ENCODE data around the gene C2CD4C. TPM values are rescaled to one million over a fixed set of nuclear protein-coding genes. Genes with fewer than 3 reads are reported as not detected.

C2CD4C gene
- total RNA-seq, 1 experiment from 2014 or later: 14.6 TPM

- no CpG with 5 or more reads among the region's 9 CpGs for WGBS (ENCODE audit: extremely low coverage, insufficient read length, low lambda C conversion rate)
- no peak overlapping the region for H3K14ac ChIP-seq (ENCODE audit: insufficient read depth, low read length)
- no peak overlapping the region for H3K27ac ChIP-seq (ENCODE audit: insufficient read length, low read depth, low read length)
- no peak overlapping the region for H3K9ac ChIP-seq (ENCODE audit: extremely low read depth, insufficient read length, low read length)
- no peak overlapping the region for H4K5ac ChIP-seq (ENCODE audit: insufficient read length, low read depth, low read length)
- no peak overlapping the region for H2BK15ac ChIP-seq (ENCODE audit: low read depth, low read length)
- no peak overlapping the region for H2BK5ac ChIP-seq (ENCODE audit: insufficient read length, low read length)
- no peak overlapping the region for H2BK20ac ChIP-seq (ENCODE audit: low read depth, low read length, poor library complexity, severe bottlenecking)
- H4K20me1 ChIP-seq (ENCODE audit: control insufficient read depth, insufficient read depth, insufficient read length): no peaks in the 10 kb centered on the region
- H3K9me3 ChIP-seq (ENCODE audit: control insufficient read depth, low read depth, low read length): no peaks in the 10 kb centered on the region
- H3K4me2 ChIP-seq (ENCODE audit: insufficient read depth, insufficient read length, low read length): no peak overlapping the region
- H3K36me3 Mint-ChIP-seq (ENCODE audit: insufficient read depth in 1 of 3, low read depth in 3 of 3): peaks cover 0 to 4% (median 2%) of the 10 kb centered on the region in 3 experiments; a peak in 3 of 7 replicates
- no peak overlapping the region for H4K91ac ChIP-seq (ENCODE audit: insufficient read length, low read depth, low read length)
- H2AFZ ChIP-seq (ENCODE audit: low read length): no peak overlapping the region
- H3K56ac ChIP-seq (ENCODE audit: insufficient read length, low read depth, low read length): no peak overlapping the region
- peaks cover 38 to 50% of the 10 kb centered on the region in 2 experiments for H3K4me1 Mint-ChIP-seq
- no peaks in the 10 kb centered on the region for H3K27me3 ChIP-seq (ENCODE audit: insufficient read depth, low read length)
- no peaks in the 10 kb centered on the region for H3K23me2 ChIP-seq (ENCODE audit: insufficient read length, low read depth, low read length, poor library complexity, severe bottlenecking)
- H2BK12ac ChIP-seq (ENCODE audit: insufficient read length, low read depth, low read length): no peak overlapping the region
- H2AK5ac ChIP-seq (ENCODE audit: insufficient read length, low read length): no peak overlapping the region
- no peak overlapping the region for H3K4ac ChIP-seq (ENCODE audit: low read depth, low read length)
- H3K79me2 ChIP-seq (ENCODE audit: insufficient read depth, low read length): no peaks in the 10 kb centered on the region
- no peak for TF ChIP-seq CTCF (conservative IDR thresholded peaks at IDR 0.05)
- H3K4me3 Mint-ChIP-seq: no peak overlapping the region
- H2BK120ac ChIP-seq (ENCODE audit: low read depth, low read length, poor library complexity, severe bottlenecking): no peak overlapping the region
- no peak for DNase-seq
- H3K27me3 Mint-ChIP-seq (ENCODE audit: low read depth): peaks cover 38% of the 10 kb centered on the region
- no peak overlapping the region for H3K23ac ChIP-seq (ENCODE audit: insufficient read length, low read depth, low read length)
- peak overlapping the region in 1 of 3 experiments; percentile 89; a peak in 1 of 7 replicates for H3K27ac Mint-ChIP-seq
- no peak overlapping the region for H3T11ph ChIP-seq (ENCODE audit: low read length)
- no peaks in the 10 kb centered on the region for H3K4me1 ChIP-seq (ENCODE audit: insufficient read depth, low read length)
- H4K8ac ChIP-seq (replicated peaks; ENCODE audit: insufficient read length, low read depth, low read length): no peak overlapping the region
- H3K79me1 ChIP-seq (ENCODE audit: insufficient read depth, low read depth, low read length, poor library complexity, severe bottlenecking): no peaks in the 10 kb centered on the region
- peaks cover 15 to 27% of the 10 kb centered on the region in 2 experiments for H3K9me3 Mint-ChIP-seq
- H3K18ac ChIP-seq (ENCODE audit: insufficient read length, low read depth, low read length): no peak overlapping the region
Observed at GRCh38 chr19:384799-385169, 24.2 kb downstream of the C2CD4C start.
